HG03060 (cell line): ENCODE results near the gene TCERG1L.
"Not testable (repeated sequence)": the region's sequence is repeated elsewhere in the genome, so short reads cannot be mapped to it uniquely, and the experiment has no call there.

Experiments used
- ATAC-seq: cut with Tn5 transposase; IDR thresholded peaks from one replicate; pipeline ENCODE4 v1.9.1; 2021; ENCODE audit warnings: low read depth, moderate number of reproducible peaks; ENCODE audit not compliant: unreplicated experiment

Gene TCERG1L

DNA sequence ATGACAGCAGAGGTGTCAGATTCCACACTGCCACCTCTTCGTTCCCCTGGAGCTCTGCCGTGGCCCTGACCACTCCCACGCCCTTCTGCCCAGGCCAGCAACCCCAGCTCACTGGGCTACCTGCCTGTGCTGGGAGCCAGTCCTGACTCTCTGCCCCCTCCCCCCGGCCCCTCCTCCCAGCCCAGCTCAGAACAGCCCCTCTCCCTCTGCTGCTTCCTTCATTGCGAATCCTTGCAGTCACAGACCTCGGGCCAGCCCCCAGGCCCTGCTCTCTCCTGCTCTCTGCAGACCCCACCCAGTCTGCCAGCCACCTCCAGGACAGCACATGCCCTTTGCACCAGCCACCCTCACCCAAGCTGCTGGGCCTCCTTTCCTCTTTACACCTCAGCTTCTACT is 60.4 kb downstream of the TCERG1L start:
- ATAC-seq, result no peak

- ATAC-seq, result no peak
These were observed 60.9 kb downstream of the TCERG1L start for GRCh38 chr10:131250454-131251145.

DNA sequence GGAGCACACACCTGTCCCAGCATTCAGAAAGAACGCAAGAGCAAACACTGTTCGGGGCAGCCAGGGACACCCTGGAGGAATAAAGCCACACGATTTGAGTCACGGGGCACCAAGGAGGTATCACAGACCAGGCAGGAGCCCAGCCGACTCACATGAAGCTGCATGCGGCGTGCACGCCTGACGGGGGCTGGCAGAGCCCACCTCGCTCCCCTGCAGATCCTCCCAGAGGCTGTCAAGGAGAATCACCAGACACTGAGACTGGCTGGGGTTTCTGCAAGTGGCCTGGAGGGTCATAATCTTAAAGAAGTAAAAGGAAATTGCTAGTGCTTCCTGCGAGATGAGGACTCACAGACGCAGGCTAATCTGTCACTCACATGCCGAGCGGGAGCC is 61.6 kb downstream of the TCERG1L start:
- no peak for ATAC-seq

GRCh38 chr10:131249238-131249954 is 62.1 kb downstream of the TCERG1L start:
- ATAC-seq, result no peak

DNA sequence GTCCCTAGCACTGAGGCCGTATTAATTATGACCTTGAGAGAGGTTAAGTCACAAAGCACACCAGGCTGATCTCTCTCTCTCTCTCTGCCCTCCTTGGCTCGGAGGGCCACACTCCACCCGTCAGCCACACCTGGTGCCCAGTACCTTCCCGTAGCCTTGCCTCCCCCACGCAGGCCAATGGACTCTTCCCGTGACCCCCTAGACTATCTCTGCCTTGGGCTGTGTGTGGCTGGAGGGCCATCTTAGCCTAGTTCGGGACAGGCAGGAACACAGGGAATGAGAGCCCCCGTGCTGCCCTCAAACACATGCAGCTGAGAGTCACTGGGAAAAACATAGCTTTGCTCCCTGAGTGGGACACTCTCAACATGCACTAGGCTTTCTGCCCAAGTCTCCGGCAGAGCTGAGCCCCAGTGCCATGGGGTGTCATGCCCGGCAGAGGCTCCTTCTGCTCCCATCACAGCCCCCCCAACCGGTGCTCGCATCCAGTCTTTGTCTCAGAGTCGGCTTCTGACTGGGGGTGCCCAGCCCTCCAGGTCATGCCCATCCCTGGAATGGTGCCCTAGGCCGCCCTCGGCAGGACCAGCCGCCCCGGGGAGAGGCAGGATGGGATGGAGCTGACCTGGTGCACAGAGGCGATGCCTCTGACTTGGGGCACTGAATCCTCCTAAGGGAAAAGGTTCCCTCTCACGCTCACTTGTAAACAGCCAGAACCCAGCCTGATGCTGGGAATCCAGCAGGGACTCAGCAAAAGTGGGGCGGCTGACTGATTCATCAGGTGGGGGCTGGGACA is 63.0 kb downstream of the TCERG1L start:
- ATAC-seq, result no peak

DNA sequence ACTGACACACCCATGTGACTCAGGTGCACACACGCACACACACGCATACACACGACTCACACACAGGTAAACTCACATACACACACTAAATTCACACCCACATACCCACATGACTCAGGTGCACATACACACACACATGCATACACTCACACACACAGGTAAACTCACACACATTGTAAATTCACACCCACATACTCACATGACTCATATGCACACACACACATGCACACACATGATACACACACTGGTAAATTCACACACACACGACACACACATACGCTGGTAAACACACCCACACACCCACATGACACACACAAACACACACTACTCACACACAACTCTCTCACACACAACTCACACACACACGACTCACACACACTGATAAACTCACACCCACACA is 63.6 kb downstream of the TCERG1L start:
- no peak for ATAC-seq

GRCh38 chr10:131246775-131247174 is 64.7 kb downstream of the TCERG1L start:
- no peak for ATAC-seq

GRCh38 chr10:131246089-131246488 is 65.4 kb downstream of the TCERG1L start:
- no peak for ATAC-seq

DNA sequence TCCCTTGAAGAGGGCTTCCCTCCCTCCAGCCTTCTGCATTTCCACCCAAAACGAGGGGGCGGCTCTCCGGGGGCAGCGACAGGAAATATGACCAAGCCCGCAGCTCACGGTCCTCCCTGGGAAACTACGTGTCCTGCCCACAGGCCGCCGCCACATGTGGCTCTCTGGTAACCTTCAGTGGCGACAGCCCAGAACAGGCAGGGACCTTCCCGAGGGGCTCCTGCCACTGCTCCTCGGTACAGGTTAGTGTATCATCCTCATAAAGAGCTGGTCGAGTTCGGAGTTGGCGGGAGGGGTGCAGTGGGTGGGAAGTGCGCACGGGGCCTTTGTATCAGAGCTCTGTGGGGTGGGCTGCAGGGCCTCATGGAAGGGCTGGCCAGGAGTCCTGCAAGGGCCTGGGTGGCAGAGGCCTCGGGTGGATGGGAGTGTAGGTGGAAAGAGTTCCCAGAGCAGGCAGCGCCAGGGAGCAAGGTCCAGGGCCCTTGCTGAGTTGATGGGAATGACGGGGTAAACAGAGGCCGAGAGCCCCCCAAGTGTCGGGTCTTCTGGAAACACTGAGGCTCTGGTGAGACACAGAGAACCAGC is 66.0 kb downstream of the TCERG1L start:
- ATAC-seq, result no peak

- no peak for ATAC-seq
These were observed 66.7 kb downstream of the TCERG1L start for GRCh38 chr10:131244836-131245235.

GRCh38 chr10:131243076-131243475 is 68.4 kb downstream of the TCERG1L start:
- no peak for ATAC-seq

- ATAC-seq, result no peak
These were observed 69.5 kb downstream of the TCERG1L start for GRCh38 chr10:131242007-131242406.

GRCh38 chr10:131240691-131241090 is 70.8 kb downstream of the TCERG1L start:
- no peak for ATAC-seq

DNA sequence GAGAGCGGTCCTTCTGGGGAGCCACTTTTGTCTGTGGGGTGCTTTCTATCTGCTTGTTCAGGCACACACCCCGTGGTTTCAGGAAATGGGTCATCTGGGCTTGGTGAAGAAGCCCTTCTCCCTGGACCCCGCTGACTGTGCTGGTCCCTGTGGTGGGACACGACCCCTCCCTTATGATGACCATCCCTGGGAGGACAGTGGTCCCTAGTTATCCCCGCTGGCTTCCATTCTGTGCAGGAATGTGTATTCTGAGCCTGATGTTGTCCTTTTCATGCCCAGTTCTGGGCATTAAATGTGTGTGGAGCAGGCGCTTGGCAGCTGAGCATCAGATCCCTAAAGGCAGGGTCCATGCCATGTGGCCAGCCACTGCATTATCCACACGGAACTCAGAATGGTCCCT is 71.6 kb downstream of the TCERG1L start:
- ATAC-seq, result no peak

DNA sequence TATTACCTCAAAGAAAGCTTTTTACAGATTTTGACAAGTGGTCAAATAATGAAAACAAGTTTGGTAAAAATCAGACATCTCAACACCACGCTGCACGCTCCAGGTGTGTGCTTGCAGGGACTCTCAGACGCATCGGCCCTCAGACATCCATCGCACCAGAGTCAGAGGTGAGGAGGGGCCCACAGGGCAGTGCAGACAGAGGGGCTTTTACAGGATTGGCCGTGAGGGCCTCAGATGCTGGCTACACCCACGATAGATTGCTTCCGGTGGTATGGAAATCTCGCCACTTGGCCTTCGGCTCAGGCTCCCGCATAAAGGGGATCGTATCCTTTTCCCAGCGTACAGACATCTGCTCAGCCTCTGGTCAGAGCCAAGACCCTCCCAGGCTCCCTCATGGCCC is 72.1 kb downstream of the TCERG1L start:
- no peak for ATAC-seq

DNA sequence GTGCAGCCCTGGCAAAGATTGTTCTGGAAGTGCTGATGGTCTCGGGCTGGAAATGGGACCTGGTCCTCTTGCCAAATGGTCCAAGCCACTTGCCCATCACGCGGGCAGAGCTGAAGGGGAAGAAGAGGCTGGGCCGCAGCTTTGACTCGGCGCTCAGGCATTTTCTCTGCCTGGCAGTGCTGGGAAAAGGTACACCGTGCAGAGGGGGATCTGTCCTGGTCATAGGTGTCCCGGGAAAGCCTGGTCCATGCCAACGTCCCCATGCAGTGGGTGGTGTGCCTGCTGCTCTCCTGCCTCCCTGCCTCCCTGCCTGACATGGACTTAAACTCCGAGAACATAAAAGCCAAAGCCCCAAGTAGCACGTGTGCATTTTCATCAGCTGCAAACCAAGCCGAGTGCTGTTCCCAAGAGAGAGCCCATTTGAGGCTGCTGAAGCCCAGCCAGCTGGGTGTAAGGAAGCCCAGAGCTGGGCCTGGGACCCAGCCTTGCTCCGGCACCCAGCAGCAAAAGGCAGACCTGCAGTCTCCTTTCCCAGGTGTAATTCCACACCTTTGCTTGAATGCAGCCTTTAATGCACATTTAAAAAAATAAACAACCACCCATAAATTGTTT is 72.7 kb downstream of the TCERG1L start:
- ATAC-seq, result no peak

- no peak for ATAC-seq
These were observed 73.4 kb downstream of the TCERG1L start for GRCh38 chr10:131237991-131238651.

DNA sequence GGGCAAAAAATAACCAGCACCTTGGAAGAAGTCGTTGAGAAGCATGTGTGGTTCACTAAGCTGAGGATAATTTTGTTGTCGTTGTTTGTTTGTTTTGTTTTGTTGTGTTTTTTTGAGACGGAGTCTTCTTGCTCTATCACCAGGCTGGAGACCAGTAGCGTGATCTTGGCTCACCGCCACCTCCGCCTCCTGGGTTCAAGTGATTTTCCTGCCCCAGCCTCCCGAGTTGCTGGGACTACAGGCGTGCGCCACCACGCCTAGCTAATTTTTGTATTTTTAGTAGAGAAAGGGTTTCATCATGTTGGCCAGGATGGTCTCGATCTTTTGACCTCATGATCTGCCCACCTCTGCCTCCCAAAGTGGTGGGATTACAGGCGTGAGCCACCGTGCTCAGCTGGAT is 76.9 kb downstream of the TCERG1L start:
- not testable (repeated sequence) for ATAC-seq

DNA sequence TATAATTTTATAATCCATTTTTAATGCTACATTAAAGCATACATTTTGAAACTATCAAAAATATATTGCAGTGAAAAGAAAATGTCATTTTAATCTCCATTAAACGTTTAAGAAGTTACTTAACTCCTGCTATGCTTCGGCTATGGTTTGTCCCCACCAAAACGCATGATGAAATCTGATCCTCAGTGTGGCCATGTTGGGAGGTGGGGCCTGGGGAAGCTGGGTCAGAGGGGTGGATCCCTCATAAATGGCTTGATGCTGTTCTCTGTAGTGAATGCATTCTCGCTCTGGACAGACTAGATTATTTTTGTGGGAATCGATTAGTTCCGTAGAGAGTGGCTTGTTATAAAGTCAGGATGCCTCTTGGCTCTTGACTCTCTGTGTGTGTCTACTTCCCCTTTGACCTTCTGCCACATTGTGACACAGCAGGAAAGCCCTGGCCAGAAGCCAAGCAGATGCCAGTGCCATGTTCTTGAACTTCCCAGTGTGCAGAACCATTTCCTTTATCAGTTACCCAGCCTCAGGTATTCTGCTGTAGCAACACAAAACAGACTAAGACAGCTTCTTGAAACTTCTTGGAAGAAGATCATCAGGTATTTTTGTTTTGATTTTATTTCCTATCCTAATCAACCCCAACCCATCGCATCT is 77.8 kb downstream of the TCERG1L start:
- ATAC-seq, result no peak
